IMR-90 (cell line): Measurements from ENCODE around the gene SLC22A14. TPM values are rescaled to one million over a fixed set of nuclear protein-coding genes. Genes with fewer than 3 reads are reported as not detected.

ENCODE experiments used
- ATAC-seq: fragments of 200-7000 bp; cut with Tn5 transposase; 2 replicates; pipeline ENCODE4 v1.9.1; 2020; ENCODE audit warnings: low read depth, mild to moderate bottlenecking, moderate library complexity
- BruUV-seq: library from RNA; stranded (reverse); fragments of 400-500 nt; replicated peaks from 2 replicates; lab custom pipeline; 2021; lab: Mats Ljungman, UMichigan
- CTCF ChIA-PET: fragments of 300-600 bp; formaldehyde crosslinking; extraction: SDS; loops from one replicate; lab custom pipeline; 2021; ENCODE audit warnings: antibody characterized with exemption; lab: Yijun Ruan, JAX
- POLR2A ChIA-PET: fragments of 300-600 bp; sonication (Branson Sonifier 250); formaldehyde crosslinking; loops from one replicate; lab custom pipeline; 2022; ENCODE audit warnings: antibody characterized with exemption; ENCODE audit not compliant: unreplicated experiment; lab: Charles Lee
- DNase-seq: peaks from one replicate; pipeline ENCODE4 v3.0.0; 2013
- H2AFZ ChIP-seq: replicated peaks from 2 replicates; pipeline ENCODE3; 2013; ENCODE audit warnings: low read length, mild to moderate bottlenecking; ENCODE audit not compliant: poor library complexity
- H2AK5ac ChIP-seq: 2 replicates; pipeline ENCODE4 v1.6.1; 2013; ENCODE audit warnings: low read depth, low read length, inconsistent platforms
- H2AK9ac ChIP-seq: replicated peaks from 2 replicates; pipeline ENCODE3; 2013; ENCODE audit warnings: mild to moderate bottlenecking, low read depth, low read length, moderate library complexity; ENCODE audit not compliant: poor library complexity
- H2BK120ac ChIP-seq: 2 replicates; pipeline ENCODE4 v1.6.1; 2013; ENCODE audit warnings: low read depth, low read length, inconsistent platforms
- H2BK15ac ChIP-seq: 3 replicates; pipeline ENCODE4 v1.6.1; 2013; ENCODE audit warnings: low read depth, low read length, inconsistent platforms
- H2BK20ac ChIP-seq: 2 replicates; pipeline ENCODE4 v1.6.1; 2013; ENCODE audit warnings: low read depth, mild to moderate bottlenecking, inconsistent platforms, low read length, moderate library complexity
- H2BK5ac ChIP-seq: 2 replicates; pipeline ENCODE4 v1.6.1; 2013; ENCODE audit warnings: mild to moderate bottlenecking, low read depth, low read length, inconsistent platforms; ENCODE audit not compliant: poor library complexity, severe bottlenecking
- H3K14ac ChIP-seq: replicated peaks from 2 replicates; pipeline ENCODE4 v1.6.1; 2013; ENCODE audit warnings: low read depth, low read length, inconsistent platforms
- H3K18ac ChIP-seq: 2 replicates; pipeline ENCODE4 v1.6.1; 2013; ENCODE audit warnings: low read depth, low read length, control low read depth
- H3K23ac ChIP-seq: 2 replicates; pipeline ENCODE4 v1.6.1; 2013; ENCODE audit warnings: low read depth, low read length, inconsistent platforms
- H3K27ac ChIP-seq: 2 replicates; pipeline ENCODE4 v1.5.1; 2013; ENCODE audit warnings: mild to moderate bottlenecking, control low read depth, low read length; ENCODE audit not compliant: insufficient read depth
- H3K27me3 ChIP-seq: 2 replicates; pipeline ENCODE4 v1.6.1; 2013; ENCODE audit warnings: low read length; ENCODE audit not compliant: control insufficient read depth, insufficient read depth
- H3K36me3 ChIP-seq: 2 replicates; pipeline ENCODE4 v1.6.1; 2013; ENCODE audit warnings: low read length, mixed read lengths; ENCODE audit not compliant: control insufficient read depth, insufficient read depth
- H3K4ac ChIP-seq: 2 replicates; pipeline ENCODE4 v1.6.1; 2013; ENCODE audit warnings: low read depth, low read length, inconsistent platforms
- H3K4me1 ChIP-seq: 2 replicates; pipeline ENCODE4 v1.6.1; 2013; ENCODE audit warnings: low read length, mixed read lengths; ENCODE audit not compliant: control insufficient read depth, insufficient read depth
- H3K4me2 ChIP-seq: 2 replicates; pipeline ENCODE4 v1.6.1; 2013; ENCODE audit warnings: low read depth, mild to moderate bottlenecking, control low read depth, low read length, moderate library complexity
- H3K4me3 ChIP-seq: 2 replicates; pipeline ENCODE4 v1.5.1; 2013; ENCODE audit warnings: low read depth, mild to moderate bottlenecking, control low read depth, low read length, moderate library complexity; ENCODE audit not compliant: insufficient read depth
- H3K56ac ChIP-seq: 2 replicates; pipeline ENCODE4 v1.6.1; 2013; ENCODE audit warnings: low read length, inconsistent platforms; ENCODE audit not compliant: insufficient read depth; ENCODE audit errors: extremely low read depth
- H3K79me1 ChIP-seq, 2 experiments: 2 replicates each; pipeline ENCODE4 v1.6.1; 2013; ENCODE audit warnings: low read length in 2 of 2, inconsistent platforms in 1 of 2, low read depth in 1 of 2
- H3K9ac ChIP-seq: 2 replicates; pipeline ENCODE4 v1.6.1; 2013; ENCODE audit warnings: low read depth, low read length, control low read depth
- H3K9me1 ChIP-seq: 2 replicates; pipeline ENCODE4 v1.6.1; 2013; ENCODE audit warnings: low read length, inconsistent platforms; ENCODE audit not compliant: insufficient read depth
- H3K9me3 ChIP-seq: 2 replicates; pipeline ENCODE4 v1.6.1; 2013; ENCODE audit warnings: low read length; ENCODE audit not compliant: control insufficient read depth, insufficient read depth
- H4K20me1 ChIP-seq: 2 replicates; pipeline ENCODE4 v1.6.1; 2013; ENCODE audit warnings: low read length, inconsistent platforms; ENCODE audit not compliant: insufficient read depth
- H4K5ac ChIP-seq: 2 replicates; pipeline ENCODE4 v1.6.1; 2013; ENCODE audit warnings: mild to moderate bottlenecking, low read depth, low read length, control low read depth
- H4K8ac ChIP-seq, 2 experiments: 2 replicates each; pipeline ENCODE4 v1.6.1; 2013; ENCODE audit warnings: low read depth in 2 of 2, low read length in 2 of 2, control low read depth in 1 of 2, inconsistent platforms in 1 of 2
- H4K91ac ChIP-seq: 2 replicates; pipeline ENCODE4 v1.6.1; 2013; ENCODE audit warnings: low read depth, low read length, inconsistent platforms; ENCODE audit not compliant: insufficient read depth
- BHLHE40 ChIP-seq: fragments of 150-350 bp; IDR thresholded peaks from 2 replicates; pipeline ENCODE4 v1.6.1; 2016; ENCODE audit warnings: mild to moderate bottlenecking, low read depth, low read length
- CEBPB ChIP-seq: IDR thresholded peaks from 2 replicates; pipeline ENCODE4 v1.6.1; 2012; ENCODE audit warnings: low read depth, low read length, improper control_type of control experiment
- CHD1 ChIP-seq: IDR thresholded peaks from 2 replicates; pipeline ENCODE4 v1.6.1; 2012; ENCODE audit warnings: low read depth, low read length, improper control_type of control experiment
- CTCF ChIP-seq: conservative IDR thresholded peaks from 2 replicates; pipeline ENCODE4 v1.5.1; 2012; ENCODE audit warnings: mild to moderate bottlenecking, low read depth, low read length, improper control_type of control experiment
- MAFK ChIP-seq: IDR thresholded peaks from 2 replicates; pipeline ENCODE4 v1.6.1; 2012; ENCODE audit warnings: low read depth, low read length, improper control_type of control experiment
- MAZ ChIP-seq: IDR thresholded peaks from 2 replicates; pipeline ENCODE4 v1.6.1; 2012; ENCODE audit warnings: low read depth, mild to moderate bottlenecking, low read length, improper control_type of control experiment, moderate library complexity, borderline replicate concordance
- MXI1 ChIP-seq: IDR thresholded peaks from 2 replicates; pipeline ENCODE4 v1.6.1; 2012; ENCODE audit warnings: low read depth, mild to moderate bottlenecking, low read length, moderate library complexity, borderline replicate concordance
- POLR2A ChIP-seq: IDR thresholded peaks from 2 replicates; pipeline ENCODE4 v1.6.1; 2012; ENCODE audit warnings: mild to moderate bottlenecking, low read depth, low read length
- RAD21 ChIP-seq: IDR thresholded peaks from 2 replicates; pipeline ENCODE4 v1.6.1; 2012; ENCODE audit warnings: low read length, improper control_type of control experiment
- RCOR1 ChIP-seq: IDR thresholded peaks from 2 replicates; pipeline ENCODE4 v1.6.1; 2012; ENCODE audit warnings: mild to moderate bottlenecking, low read length, improper control_type of control experiment; ENCODE audit not compliant: insufficient replicate concordance
- RFX5 ChIP-seq: IDR thresholded peaks from 2 replicates; pipeline ENCODE4 v1.8.0; 2012; ENCODE audit warnings: low read depth, mild to moderate bottlenecking, low read length, moderate library complexity
- SMC3 ChIP-seq: fragments of 150-350 bp; IDR thresholded peaks from 2 replicates; pipeline ENCODE4 v1.6.1; 2016; ENCODE audit warnings: low read depth, mild to moderate bottlenecking, antibody characterized with exemption, low read length, moderate library complexity
- WGBS, 2 experiments: methylation state at CpG; one replicate each; pipeline versions ENCODE4 v1.1.5 to v1.1.7; 2013; ENCODE audit warnings: missing lambda C conversion rate in 2 of 2; ENCODE audit not compliant: insufficient read length in 1 of 2; ENCODE audit errors: extremely low coverage in 2 of 2; 5-methylcytosine and 5-hydroxymethylcytosine counted together
- dilution Hi-C: fragments of 300-500 bp; cut with HindIII; formaldehyde crosslinking; loops from one replicate; pipeline ENCODE4 v1.14.3; 2018; ENCODE audit warnings: low sequenced_read_pairs; ENCODE audit not compliant: unreplicated experiment
- in situ Hi-C: fragments of 300-500 bp; cut with MboI; formaldehyde crosslinking; loops from 3 replicates; pipeline ENCODE4 v1.14.3; 2019; ENCODE audit warnings: low sequenced_read_pairs, inconsistent platforms, mixed read lengths
- intact Hi-C: fragments of 100-400 bp; cut with micrococcal nuclease; formaldehyde crosslinking; loops from 2 replicates; pipeline ENCODE4 v1.10.0; 2022
- polyA plus RNA-seq, 3 experiments: library from polyadenylated mRNA; depleted of rRNA; stranded (reverse); fragments of >200 nt; gene quantifications; 2 replicates each; pipeline ENCODE4 v1.2.3, GENCODE V29; 2012; ENCODE audit warnings: low replicate concordance in 1 of 3
- total RNA-seq: library from RNA; depleted of rRNA; stranded (reverse); fragments of >200 nt; gene quantifications from 2 replicates; pipeline ENCODE4 v1.2.3, GENCODE V29; 2012
- TF ChIP-seq, protein P1 (sequence below): fragments of 150-350 bp; IDR thresholded peaks from 2 replicates; pipeline ENCODE4 v1.6.1; 2016; ENCODE audit warnings: low read depth, mild to moderate bottlenecking, low read length, moderate library complexity, borderline replicate concordance

Gene SLC22A14
- total and polyA plus RNA-seq, 2 of the 4 experiments (the other 2 are of a cell fraction): under 0.01 to 0.07 TPM

GRCh38 chr3:38331257-38332022, 49.3 kb downstream of the SLC22A14 start:
- Histone ChIP-seq H2BK20ac (no peak overlapping the region), H4K8ac (no peak overlapping the region), H3K9me1 (no peaks in the 10 kb centered on the region), H2AFZ (no peak overlapping the region), H3K18ac (no peak overlapping the region), H4K20me1 (no peaks in the 10 kb centered on the region), H2AK5ac (no peak overlapping the region), H3K27ac (no peak overlapping the region), H3K4ac (no peak overlapping the region), H2BK120ac (no peak overlapping the region), H3K27me3 (peaks cover 2% of the 10 kb centered on the region; the same call in 1 of the 2 replicates), H3K36me3 (no peaks in the 10 kb centered on the region), H3K23ac (no peak overlapping the region), H3K79me1 (no peaks in the 10 kb centered on the region), H2BK15ac (no peak overlapping the region), H2BK5ac (no peak overlapping the region), H3K4me1 (peaks cover 1% of the 10 kb centered on the region; the same call in 1 of the 2 replicates), H3K9ac (no peak overlapping the region), H3K9me3 (no peaks in the 10 kb centered on the region; the same call in none of the 2 replicates), H4K5ac (no peak overlapping the region), H2AK9ac (no peak overlapping the region), H4K91ac (no peak overlapping the region), H3K4me2 (no peak overlapping the region), H3K14ac (no peak overlapping the region), H3K56ac (no peak overlapping the region), H3K4me3 (no peak overlapping the region)
- in situ Hi-C loops: no loop called here
- no TSS peak for BruUV-seq
- intact Hi-C loops: no loop called here
- no CpG with 5 or more reads among the region's 4 CpGs for WGBS, 2 experiments
- CTCF ChIA-PET: interaction anchor here (0.6 to 1.1 kb wide), 2 partner anchors 15 to 142 kb away, joined by 3 to 6 read pairs; partner anchors contain the start of gene XYLB
- POLR2A ChIA-PET: interaction anchor here (1.2 kb wide), 1 partner anchor 15 kb away, joined by 11 read pairs; the partner anchor contains the start of gene XYLB
- ATAC-seq: no peak
- TF ChIP-seq RCOR1 (no peak), MXI1 (no peak), MAZ (no peak), CHD1 (no peak), SMC3 (no peak), CTCF (no peak), RFX5 (no peak), CEBPB (no peak), RAD21 (no peak), MAFK (no peak), BHLHE40 (no peak), POLR2A (no peak)
- TF ChIP-seq, protein P1, sequence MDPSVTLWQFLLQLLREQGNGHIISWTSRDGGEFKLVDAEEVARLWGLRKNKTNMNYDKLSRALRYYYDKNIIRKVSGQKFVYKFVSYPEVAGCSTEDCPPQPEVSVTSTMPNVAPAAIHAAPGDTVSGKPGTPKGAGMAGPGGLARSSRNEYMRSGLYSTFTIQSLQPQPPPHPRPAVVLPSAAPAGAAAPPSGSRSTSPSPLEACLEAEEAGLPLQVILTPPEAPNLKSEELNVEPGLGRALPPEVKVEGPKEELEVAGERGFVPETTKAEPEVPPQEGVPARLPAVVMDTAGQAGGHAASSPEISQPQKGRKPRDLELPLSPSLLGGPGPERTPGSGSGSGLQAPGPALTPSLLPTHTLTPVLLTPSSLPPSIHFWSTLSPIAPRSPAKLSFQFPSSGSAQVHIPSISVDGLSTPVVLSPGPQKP: no peak
- DNase-seq: no peak
- dilution Hi-C loops: no loop called here
